HL-60/S4 treated with phorbol 12-myristate 13-acetate at 8.2 ng/mL for 4 days and 3 days (cell line): ENCODE results near the gene HP1BP3.

Experiments used
- in situ Hi-C: fragments of 300-500 bp; cut with MboI; formaldehyde crosslinking; loops from 2 replicates; pipeline ENCODE4 v1.15.0; 2022; ENCODE audit warnings: low sequenced_read_pairs

HP1BP3 gene

DNA sequence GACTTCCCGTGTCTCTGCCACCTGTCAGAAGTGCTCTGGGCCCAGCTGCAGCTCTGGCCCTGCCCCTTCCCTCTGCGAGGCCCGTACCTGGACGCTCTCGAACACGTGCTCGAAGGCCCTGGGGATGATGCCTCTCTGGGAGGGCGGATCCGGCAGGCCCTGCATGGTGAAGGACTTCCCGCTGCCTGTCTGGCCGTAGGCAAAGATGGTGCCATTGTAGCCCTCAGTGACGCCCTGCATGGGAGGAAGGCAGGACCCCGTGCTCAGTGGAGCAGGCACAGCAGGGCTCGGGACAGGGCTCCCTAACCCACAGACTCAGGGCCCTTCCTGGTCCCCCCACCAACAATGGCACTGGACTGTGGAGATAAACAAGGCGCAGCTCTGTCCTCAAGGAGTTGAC lies 71.7 kb downstream of the HP1BP3 start:
- in situ Hi-C loops = no loop called here

GRCh38 chr1:20713440-20713839 lies 73.7 kb downstream of the HP1BP3 start:
- in situ Hi-C loops = no loop called here

DNA sequence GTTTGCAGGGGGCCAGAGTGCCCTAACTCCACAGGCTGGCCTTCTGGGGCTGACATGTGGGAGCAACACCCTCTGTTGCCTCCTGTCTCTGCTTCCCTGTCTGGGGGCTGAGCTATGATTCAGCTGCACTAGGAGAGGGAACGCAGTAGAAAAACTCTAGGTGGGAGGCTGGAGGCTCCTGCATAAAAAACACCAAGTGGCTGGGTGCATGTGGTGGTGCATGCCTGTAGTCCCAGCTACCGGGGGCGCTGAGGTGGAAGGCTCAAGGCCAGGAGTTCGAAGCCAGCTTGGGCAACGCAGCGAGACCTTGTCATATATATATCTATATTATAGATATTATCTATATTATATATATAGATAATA lies 74.9 kb downstream of the HP1BP3 start:
- in situ Hi-C loops = no loop called here

DNA sequence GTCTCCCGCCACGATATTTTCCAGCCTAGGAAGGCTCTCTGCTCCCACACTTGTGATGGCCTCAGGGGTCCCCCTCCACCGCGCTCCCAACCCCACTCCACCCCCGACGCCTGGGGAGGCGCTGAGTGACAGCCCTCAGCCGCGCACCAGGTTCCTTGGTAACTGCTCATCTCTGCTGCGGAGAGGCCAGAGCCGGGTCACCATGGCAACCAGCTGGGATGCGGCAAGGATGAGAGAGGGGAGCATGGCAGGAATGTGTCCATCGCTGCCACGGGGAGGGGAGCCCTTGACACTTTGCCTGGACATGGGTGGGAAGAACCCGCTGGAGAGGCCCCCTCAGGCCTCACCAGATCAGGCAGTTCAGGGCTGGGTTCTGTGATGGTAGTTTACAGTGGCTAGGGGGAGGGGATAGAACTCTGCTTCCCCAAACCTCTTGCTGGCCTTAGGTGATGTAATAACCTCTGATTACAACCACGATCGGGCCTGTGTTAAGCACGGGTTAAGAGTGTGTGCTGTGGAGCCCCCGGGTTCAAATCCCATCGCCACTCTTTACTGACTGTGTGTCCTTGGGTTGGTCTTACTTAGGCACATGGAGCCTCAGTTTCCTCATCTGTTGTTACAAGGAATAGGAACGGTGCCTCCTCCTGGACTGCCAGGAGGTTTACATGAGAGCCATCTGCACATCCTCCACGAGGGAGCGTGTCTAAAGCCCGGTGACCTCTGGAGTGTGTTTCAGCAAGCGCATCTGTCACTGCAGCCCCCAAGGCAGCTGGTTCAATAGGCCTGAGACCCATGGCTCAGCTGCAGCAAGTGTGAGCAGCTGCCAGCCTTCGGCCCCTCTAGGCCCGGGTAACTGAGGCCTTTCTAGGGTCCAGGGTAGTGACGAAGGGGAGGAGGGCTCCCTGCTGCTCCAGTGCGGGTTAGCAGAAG lies 75.6 kb downstream of the HP1BP3 start:
- in situ Hi-C loops = no loop called here

- in situ Hi-C loops = no loop called here
Observed at GRCh38 chr1:20710469-20711284, 76.4 kb downstream of the HP1BP3 start.

DNA sequence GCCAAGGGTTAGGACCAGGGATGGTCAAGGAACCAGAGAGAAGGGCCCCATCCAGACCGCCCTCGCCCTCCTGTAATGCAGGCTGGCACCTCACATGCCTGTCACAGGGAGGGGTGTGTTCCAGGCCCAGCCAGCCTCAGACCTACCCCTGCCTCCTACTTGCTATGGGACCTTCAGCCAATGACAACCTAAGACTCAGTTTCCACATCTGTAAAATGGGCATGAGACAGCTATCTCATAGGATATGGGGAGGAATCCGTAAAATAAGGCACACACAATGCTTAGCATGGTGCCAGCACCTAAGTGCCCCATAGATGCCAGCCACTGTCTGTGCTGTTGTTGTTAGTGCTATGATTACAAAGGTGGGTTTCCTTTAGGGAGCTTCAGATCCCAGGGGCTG lies 77.2 kb downstream of the HP1BP3 start:
- in situ Hi-C loops = no loop called here

GRCh38 chr1:20708891-20709290 lies 78.2 kb downstream of the HP1BP3 start:
- in situ Hi-C loops = no loop called here

DNA sequence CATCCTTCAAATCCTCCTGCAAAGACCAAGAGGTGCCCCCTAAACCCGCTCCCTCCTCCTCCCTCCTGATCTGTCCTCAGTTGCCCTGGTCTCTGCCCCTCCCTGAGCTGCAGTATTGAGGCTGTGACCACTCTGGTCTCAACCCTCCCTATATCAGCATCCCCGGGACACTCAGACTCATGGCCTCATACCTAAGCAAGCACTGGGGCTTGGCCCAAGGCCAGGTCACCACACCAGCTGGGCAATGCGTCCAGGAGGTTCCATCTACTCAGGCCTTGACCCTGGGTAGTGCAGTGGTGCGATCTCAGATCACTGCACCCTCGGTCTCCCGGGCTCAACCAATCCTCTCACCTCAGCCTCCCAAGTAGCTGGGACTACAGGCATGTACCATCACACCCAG lies 79.0 kb downstream of the HP1BP3 start:
- in situ Hi-C loops = no loop called here

- in situ Hi-C loops = no loop called here
Observed at GRCh38 chr1:20706841-20707240, 80.3 kb downstream of the HP1BP3 start.

- in situ Hi-C loops = no loop called here
Observed at GRCh38 chr1:20705203-20705755, 81.8 kb downstream of the HP1BP3 start.

DNA sequence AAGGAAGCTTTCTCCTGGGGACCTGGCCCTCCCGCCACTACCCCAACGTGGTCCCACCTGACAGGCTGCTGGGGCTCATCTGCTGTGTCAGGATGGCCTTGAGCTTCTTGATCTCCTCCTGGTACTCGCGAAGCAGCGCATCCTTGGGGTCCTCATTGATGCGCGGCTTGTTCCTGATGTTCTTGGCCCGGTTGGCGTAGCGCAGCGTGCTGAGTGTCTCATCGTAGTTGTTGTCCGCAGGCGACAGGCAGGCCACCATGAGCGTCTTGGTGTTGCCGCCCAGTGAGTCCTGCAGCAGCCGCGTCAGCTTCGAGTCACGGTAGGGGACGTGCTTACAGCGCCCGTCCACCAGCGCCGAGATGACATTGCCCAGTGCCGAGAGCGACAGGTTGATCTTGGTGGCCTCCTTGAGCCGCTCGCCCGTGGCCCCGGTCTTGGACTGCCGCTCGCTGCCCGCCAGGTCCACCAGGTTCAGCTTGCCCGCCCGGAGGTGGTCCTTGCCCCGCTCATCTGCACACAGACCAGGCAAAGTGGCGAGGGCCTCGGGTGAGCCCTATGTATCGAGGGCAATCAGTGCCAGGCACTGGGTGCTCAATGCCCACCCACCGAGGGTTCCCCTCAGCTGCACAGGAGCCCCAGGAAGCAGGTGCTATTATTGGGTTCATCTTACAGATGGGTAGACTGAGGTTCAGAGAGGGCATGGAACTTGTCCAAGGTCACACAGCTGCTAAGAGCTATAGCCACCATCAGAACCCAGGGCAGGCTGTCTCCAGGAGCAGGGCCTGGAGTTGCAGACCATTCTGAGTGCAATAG lies 82.5 kb downstream of the HP1BP3 start:
- in situ Hi-C loops = no loop called here

DNA sequence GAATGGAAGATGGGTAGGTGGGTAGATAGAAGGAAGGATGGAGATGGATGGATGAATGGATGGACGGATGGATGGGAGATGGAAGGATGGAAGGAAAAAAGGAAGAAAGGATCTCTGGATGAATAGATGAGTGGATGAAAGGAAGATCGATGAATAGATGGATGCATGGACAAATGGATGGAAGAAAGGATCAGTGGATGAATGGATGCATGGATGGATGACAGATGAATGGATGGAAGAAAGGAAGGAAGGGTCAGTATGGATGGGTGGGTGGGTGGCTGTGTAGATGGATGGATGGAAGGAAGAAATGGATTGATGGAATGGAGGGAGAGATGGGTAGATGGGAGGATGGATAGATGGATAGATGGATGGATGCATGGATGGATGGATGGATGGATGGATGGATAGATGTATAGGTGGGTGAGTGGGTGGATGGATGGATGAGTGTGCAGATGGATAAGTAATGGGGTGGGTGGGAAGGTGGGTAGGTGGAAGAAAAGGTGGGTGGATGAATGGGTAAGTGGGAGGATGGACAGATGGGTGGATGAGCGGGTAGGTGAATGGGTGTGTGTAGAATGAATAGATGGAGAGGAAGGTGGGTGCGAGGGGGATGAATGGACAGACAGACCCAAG lies 83.9 kb downstream of the HP1BP3 start:
- in situ Hi-C loops = no loop called here

GRCh38 chr1:20702416-20702815 lies 84.7 kb downstream of the HP1BP3 start:
- in situ Hi-C loops = no loop called here

- in situ Hi-C loops = no loop called here
Observed at GRCh38 chr1:20701847-20702246, 85.3 kb downstream of the HP1BP3 start.

DNA sequence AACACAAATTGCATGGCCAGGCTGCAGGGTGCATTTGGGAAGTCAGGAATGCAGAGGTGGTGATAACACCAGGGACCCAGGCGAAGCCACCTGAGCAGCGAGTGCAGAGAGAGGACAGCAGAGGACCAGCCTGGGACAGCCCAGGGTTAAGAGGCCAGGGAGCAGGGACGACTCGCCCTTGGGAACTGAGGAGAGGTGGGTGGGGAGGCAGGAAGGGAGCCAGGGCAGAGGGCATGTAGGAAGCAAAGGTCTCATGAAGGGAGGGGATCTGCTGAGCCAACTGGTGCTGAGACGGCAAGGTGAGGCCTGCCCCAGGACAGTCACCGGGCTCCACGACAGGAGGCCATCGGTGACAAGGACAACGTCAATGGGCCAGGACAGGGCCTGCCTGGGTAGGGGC lies 85.7 kb downstream of the HP1BP3 start:
- in situ Hi-C loops = no loop called here

GRCh38 chr1:20700636-20701215 lies 86.4 kb downstream of the HP1BP3 start:
- in situ Hi-C loops = no loop called here

DNA sequence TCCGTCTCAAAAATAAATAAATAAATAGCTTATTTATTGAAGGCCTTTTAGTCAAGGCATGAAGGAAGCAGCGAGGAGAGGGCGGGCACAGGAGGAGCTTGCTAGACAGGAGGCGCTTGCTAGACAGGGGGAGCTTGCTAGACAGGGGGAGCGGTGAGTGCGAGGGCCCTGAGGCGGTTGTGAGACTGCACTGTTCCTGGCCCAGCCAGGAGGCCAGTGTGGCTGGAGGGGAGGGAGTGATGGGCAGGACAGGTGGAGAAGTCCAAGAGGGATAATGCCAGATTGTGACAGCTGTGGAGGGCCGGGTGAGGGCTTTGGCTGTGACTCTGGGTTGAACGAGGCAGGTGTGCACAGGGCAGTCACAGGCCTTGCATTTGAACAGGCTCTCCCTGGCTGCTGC lies 87.5 kb downstream of the HP1BP3 start:
- in situ Hi-C loops = loop anchor here (25.0 kb wide), 1 partner anchor 488 kb away; the partner anchor contains the start of gene EIF4G3

DNA sequence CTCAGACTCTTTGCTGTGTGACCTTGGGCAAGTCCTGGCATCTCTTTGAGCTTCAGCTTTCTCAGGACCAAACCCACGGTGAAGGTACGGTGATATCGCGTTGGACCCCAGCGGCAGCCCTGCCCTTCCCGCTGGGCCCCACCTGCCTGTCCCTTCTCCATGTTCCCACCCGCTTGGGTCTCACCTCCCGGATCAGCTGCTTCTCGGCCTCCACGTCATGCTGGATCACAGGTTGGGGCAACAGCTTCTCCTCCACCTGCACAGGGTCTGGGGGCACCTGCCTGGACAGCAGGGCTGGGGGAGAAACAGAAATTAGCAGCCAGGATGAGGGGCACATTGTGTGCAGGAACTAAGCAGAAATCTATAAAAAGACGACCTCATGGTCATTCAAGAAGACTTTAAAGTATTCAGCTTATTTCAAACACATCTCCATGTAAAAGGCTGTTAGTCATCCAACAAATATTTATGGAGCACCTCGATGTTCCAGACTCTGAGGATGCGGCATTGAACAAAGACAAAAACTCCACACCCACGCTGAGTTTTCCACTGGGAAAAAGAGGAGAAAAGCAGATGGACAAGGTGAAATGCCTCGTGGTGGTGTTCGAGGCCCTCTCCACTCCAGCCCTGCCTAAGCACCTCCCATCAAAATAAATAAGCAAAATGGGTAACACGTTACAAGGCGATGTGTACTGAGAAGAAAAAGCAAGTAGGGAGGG lies 88.8 kb downstream of the HP1BP3 start:
- in situ Hi-C loops = loop anchor here (25.0 kb wide), 1 partner anchor 489 kb away; the partner anchor contains the start of gene EIF4G3

GRCh38 chr1:20697563-20697962 lies 89.5 kb downstream of the HP1BP3 start:
- in situ Hi-C loops = loop anchor here (25.0 kb wide), 1 partner anchor 490 kb away; the partner anchor contains the start of gene EIF4G3
